ENCODE results near the gene PCDH12.

- TF ChIP-seq CTCF (IDR thresholded peaks at IDR 0.05): no peak
- TF ChIP-seq EZH2 (IDR thresholded peaks at IDR 0.05): no peak
- TF ChIP-seq EZH2phosphoT487 (IDR thresholded peaks at IDR 0.05): no peak
Observed at GRCh38 chr5:141942185-141942857, 15.7 kb downstream of the PCDH12 start.

Data from neural progenitor cell (in vitro differentiated cells).